K562 (cell line): ENCODE data around the gene TSSK2. TPM values are rescaled to one million over a fixed set of nuclear protein-coding genes. Genes with fewer than 3 reads are reported as not detected.
A peak's percentile ranks its signal among the peaks of the same experiment; 100 is the strongest.

Source experiments
- COPS2 ChIP-seq: fragments of 450-650 bp; conservative IDR thresholded peaks from 2 replicates; pipeline ENCODE4 v1.6.1; 2016; ENCODE audit warnings: mild to moderate bottlenecking, moderate library complexity
- CREB1 ChIP-seq, 2 experiments: sonication (generic) in 1 of 2; formaldehyde crosslinking in 1 of 2; IDR thresholded peaks; 2 replicates each; pipeline versions ENCODE4 v1.6.1 to v1.8.0; 2012 to 2022; ENCODE audit warnings: inconsistent platforms in 1 of 2, mild to moderate bottlenecking in 1 of 2, missing genetic modification reagents in 1 of 2, moderate library complexity in 1 of 2
- HBP1 ChIP-seq: fragments of 450-650 bp; formaldehyde crosslinking; IDR thresholded peaks from 2 replicates; pipeline ENCODE4 v1.4.0; 2022; ENCODE audit warnings: missing genetic modification characterization
- OTX1 ChIP-seq: fragments of 450-650 bp; formaldehyde crosslinking; IDR thresholded peaks from 2 replicates; pipeline ENCODE4 v1.4.0; 2022; ENCODE audit warnings: mild to moderate bottlenecking
- SIX5 ChIP-seq, 2 experiments: IDR thresholded peaks; 2 replicates each; pipeline ENCODE4 v1.6.1; 2011; ENCODE audit warnings: low read length in 2 of 2, borderline replicate concordance in 1 of 2, low read depth in 1 of 2, mild to moderate bottlenecking in 1 of 2, moderate library complexity in 1 of 2; ENCODE audit not compliant: insufficient read depth in 1 of 2
- SMAD4 ChIP-seq: fragments of 250-450 bp; sonication (Bioruptor Pico); conservative IDR thresholded peaks from 2 replicates; pipeline ENCODE4 v1.8.0; 2021; ENCODE audit warnings: inconsistent platforms, mild to moderate bottlenecking, moderate library complexity
- SRF ChIP-seq, 2 experiments: fragments of 250-450, 450-650 bp in 1 of 2; sonication (Bioruptor Pico) in 1 of 2; sonication (generic) in 1 of 2; formaldehyde crosslinking; IDR thresholded peaks; 2 replicates each; pipeline versions ENCODE4 v1.5.0 to v1.5.1; 2020 to 2022; ENCODE audit warnings: mild to moderate bottlenecking in 1 of 2, missing genetic modification reagents in 1 of 2
- THAP12 ChIP-seq: fragments of 250-450 bp; sonication (Bioruptor Pico); IDR thresholded peaks from 2 replicates; pipeline ENCODE4 v1.9.0; 2021; ENCODE audit warnings: mild to moderate bottlenecking, inconsistent platforms
- WHSC1 ChIP-seq: IDR thresholded peaks from one replicate; pipeline ENCODE4 v1.6.1; 2012; ENCODE audit warnings: low read length, control low read depth, inconsistent platforms
- ZNF695 ChIP-seq: fragments of 450-650 bp; formaldehyde crosslinking; IDR thresholded peaks from 2 replicates; pipeline ENCODE4 v1.4.0; 2020; ENCODE audit warnings: mild to moderate bottlenecking, moderate library complexity
- polyA plus RNA-seq, 8 experiments: library from polyadenylated mRNA; depleted of rRNA in 4 of 8; stranded (reverse) in 5 of 8; unstranded in 3 of 8; fragments of >200 nt; fragmentation: Nextera tagmentation in 2 of 8; fragmentation: Illumina TruSeq in 1 of 8; extraction: Ambion mirVana in 2 of 8; extraction: Trizol in 1 of 8; gene quantifications; 2 replicates each; pipeline versions ENCODE4 v1.2.1 to v1.2.3, GENCODE V29; 2011 to 2014; ENCODE audit warnings: inconsistent platforms in 1 of 8, missing spikeins in 1 of 8
- total RNA-seq, 7 experiments: library from RNA; depleted of rRNA in 6 of 7; stranded (reverse); fragments of >200 nt in 6 of 7; fragmentation: Illumina TruSeq in 2 of 7; extraction: Trizol in 2 of 7; gene quantifications; 2 replicates each; pipeline versions ENCODE4 v1.2.1 to v1.2.3, GENCODE V29; 2011 to 2021; ENCODE audit warnings: low replicate concordance in 1 of 7
- TF ChIP-seq, protein P1 (sequence below), 2 experiments: IDR thresholded peaks; 2 replicates each; pipeline ENCODE4 v1.6.1; 2011; ENCODE audit warnings: borderline replicate concordance in 1 of 2, control low read depth in 1 of 2, low read depth in 1 of 2, low read length in 1 of 2, mild to moderate bottlenecking in 1 of 2, mixed read lengths in 1 of 2, moderate library complexity in 1 of 2; ENCODE audit not compliant: insufficient read depth in 1 of 2, insufficient read length in 1 of 2, poor library complexity in 1 of 2, severe bottlenecking in 1 of 2; ENCODE audit errors: extremely low read depth in 1 of 2

Gene TSSK2
- total and polyA plus RNA-seq, 9 of the 15 experiments (the other 6 are each of a cell fraction or from before 2014, with no cell fraction given) = 0.04 TPM; not detected in 8

- TF ChIP-seq CREB1 (IDR thresholded peaks at IDR 0.05) = no peak
- TF ChIP-seq CREB1 (CRISPR knock-in tag; IDR thresholded peaks at IDR 0.05) = no peak
- 0 out of 4 replicates have a peak, but pooled peaks of 1 of the 2 experiments have one; percentile 7 for TF ChIP-seq SIX5 (IDR thresholded peaks at IDR 0.05; ENCODE audit: borderline replicate concordance in 1 of 2, insufficient read depth in 1 of 2, low read depth in 1 of 2, low read length in 2 of 2)
- TF ChIP-seq WHSC1 = peak; percentile 92
- peak; percentile 70; the same call in 1 of the 2 replicates for TF ChIP-seq HBP1 (CRISPR knock-in tag)
- TF ChIP-seq SRF (CRISPR knock-in tag; IDR thresholded peaks at IDR 0.05) = peak in 1 of 2 experiments; percentile 39; a peak in 1 of 4 replicates
- TF ChIP-seq SMAD4 (CRISPR knock-in tag) = 0 out of 2 replicates have a peak, but pooled peaks have one; percentile 31
- TF ChIP-seq OTX1 (CRISPR knock-in tag) = peak; percentile 71; the same call in 1 of the 2 replicates
- TF ChIP-seq COPS2 = no peak
- TF ChIP-seq, protein P1, sequence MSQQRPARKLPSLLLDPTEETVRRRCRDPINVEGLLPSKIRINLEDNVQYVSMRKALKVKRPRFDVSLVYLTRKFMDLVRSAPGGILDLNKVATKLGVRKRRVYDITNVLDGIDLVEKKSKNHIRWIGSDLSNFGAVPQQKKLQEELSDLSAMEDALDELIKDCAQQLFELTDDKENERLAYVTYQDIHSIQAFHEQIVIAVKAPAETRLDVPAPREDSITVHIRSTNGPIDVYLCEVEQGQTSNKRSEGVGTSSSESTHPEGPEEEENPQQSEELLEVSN (IDR thresholded peaks at IDR 0.05; ENCODE audit: borderline replicate concordance in 1 of 2, extremely low read depth in 1 of 2, insufficient read depth in 1 of 2, insufficient read length in 1 of 2, low read depth in 1 of 2, low read length in 1 of 2, poor library complexity in 1 of 2, severe bottlenecking in 1 of 2) = peak; percentile 33 to 51
- TF ChIP-seq THAP12 = peak; percentile 21; the same call in 1 of the 2 replicates
- TF ChIP-seq ZNF695 (CRISPR knock-in tag) = 0 out of 2 replicates have a peak, but pooled peaks have one; percentile 13
- TF ChIP-seq, all 486 proteins: peak for 27
These were observed 42.2 kb downstream of the TSSK2 start (continued) for GRCh38 chr22:19173047-19174035.
